Measurements from ENCODE around the gene NKAIN2. TPM values are rescaled to one million over a fixed set of nuclear protein-coding genes. Genes with fewer than 3 reads are reported as not detected.

Gene NKAIN2
- total RNA-seq, 4 donors from 2014 or later = 0.11 to 1.0 (median 0.94) TPM; not detected in 1

- Histone ChIP-seq H3K4me1 (no peaks in the 10 kb centered on the region), H3K36me3 (no peaks in the 10 kb centered on the region), H3K9me3 (no peaks in the 10 kb centered on the region), H3K27ac (no peak overlapping the region), H3K27me3 (no peaks in the 10 kb centered on the region), H3K4me3 (replicated peaks in 1 of 3) (no peak overlapping the region)
- DNase-seq = no peak
- intact Hi-C loops (cut with DNase I) = no loop called here
- TF ChIP-seq POLR2A (IDR thresholded peaks at IDR 0.05) = no peak
- TF ChIP-seq, protein P1, sequence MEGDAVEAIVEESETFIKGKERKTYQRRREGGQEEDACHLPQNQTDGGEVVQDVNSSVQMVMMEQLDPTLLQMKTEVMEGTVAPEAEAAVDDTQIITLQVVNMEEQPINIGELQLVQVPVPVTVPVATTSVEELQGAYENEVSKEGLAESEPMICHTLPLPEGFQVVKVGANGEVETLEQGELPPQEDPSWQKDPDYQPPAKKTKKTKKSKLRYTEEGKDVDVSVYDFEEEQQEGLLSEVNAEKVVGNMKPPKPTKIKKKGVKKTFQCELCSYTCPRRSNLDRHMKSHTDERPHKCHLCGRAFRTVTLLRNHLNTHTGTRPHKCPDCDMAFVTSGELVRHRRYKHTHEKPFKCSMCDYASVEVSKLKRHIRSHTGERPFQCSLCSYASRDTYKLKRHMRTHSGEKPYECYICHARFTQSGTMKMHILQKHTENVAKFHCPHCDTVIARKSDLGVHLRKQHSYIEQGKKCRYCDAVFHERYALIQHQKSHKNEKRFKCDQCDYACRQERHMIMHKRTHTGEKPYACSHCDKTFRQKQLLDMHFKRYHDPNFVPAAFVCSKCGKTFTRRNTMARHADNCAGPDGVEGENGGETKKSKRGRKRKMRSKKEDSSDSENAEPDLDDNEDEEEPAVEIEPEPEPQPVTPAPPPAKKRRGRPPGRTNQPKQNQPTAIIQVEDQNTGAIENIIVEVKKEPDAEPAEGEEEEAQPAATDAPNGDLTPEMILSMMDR (IDR thresholded peaks at IDR 0.05) = no peak
- 77 to 87% methylated on average over 2 of the region's 2 CpGs for WGBS, 2 donors
These were observed 19.3 kb upstream of the NKAIN2 start for GRCh38 chr6:123784330-123784729.

DNA sequence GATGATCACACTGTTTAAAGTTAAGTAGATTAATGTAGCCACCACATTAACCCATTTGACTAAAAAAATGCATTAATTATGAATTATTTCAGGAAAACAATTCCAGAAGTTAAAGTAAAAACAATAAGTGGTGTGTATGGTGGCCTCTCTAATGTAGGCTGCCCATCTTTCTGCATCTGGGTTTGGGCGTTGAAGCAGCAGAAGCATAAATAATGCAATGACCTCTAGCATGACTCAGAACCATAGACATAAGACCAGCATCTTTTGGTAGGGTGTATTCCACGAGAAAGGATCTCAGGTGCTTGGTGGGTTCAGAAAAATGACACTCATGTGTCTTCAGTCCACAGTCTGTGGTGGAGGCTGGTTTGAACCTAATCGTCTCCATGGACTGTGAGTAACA is 18.6 kb upstream of the NKAIN2 start:
- H3K36me3 ChIP-seq = no peaks in the 10 kb centered on the region
- intact Hi-C loops (cut with DNase I) = no loop called here
- no peak for TF ChIP-seq POLR2A (IDR thresholded peaks at IDR 0.05)
- 89 to 91% methylated on average over 3 of the region's 3 CpGs for whole genome bisulfite sequencing, 2 donors
- H3K4me1 ChIP-seq = no peaks in the 10 kb centered on the region
- no peaks in the 10 kb centered on the region for H3K9me3 ChIP-seq
- no peak overlapping the region for H3K27ac ChIP-seq
- no peaks in the 10 kb centered on the region for H3K27me3 ChIP-seq
- H3K4me3 ChIP-seq (replicated peaks in 1 of 3) = no peak overlapping the region
- no peak for DNase-seq

- H3K27ac ChIP-seq = no peak overlapping the region
- no peak for TF ChIP-seq POLR2A (IDR thresholded peaks at IDR 0.05)
- TF ChIP-seq, protein P1 (IDR thresholded peaks at IDR 0.05) = no peak
- no peak overlapping the region for H3K4me3 ChIP-seq (replicated peaks in 1 of 3)
- no peaks in the 10 kb centered on the region for H3K36me3 ChIP-seq
- H3K4me1 ChIP-seq = no peaks in the 10 kb centered on the region
- DNase-seq = no peak
- intact Hi-C loops (cut with DNase I) = no loop called here
- H3K9me3 ChIP-seq = no peaks in the 10 kb centered on the region
- WGBS, 2 donors = 80 to 92% methylated on average over 1 of the region's 1 CpG
- no peaks in the 10 kb centered on the region for H3K27me3 ChIP-seq
These were observed 15.3 kb upstream of the NKAIN2 start for GRCh38 chr6:123788319-123788718.

DNA sequence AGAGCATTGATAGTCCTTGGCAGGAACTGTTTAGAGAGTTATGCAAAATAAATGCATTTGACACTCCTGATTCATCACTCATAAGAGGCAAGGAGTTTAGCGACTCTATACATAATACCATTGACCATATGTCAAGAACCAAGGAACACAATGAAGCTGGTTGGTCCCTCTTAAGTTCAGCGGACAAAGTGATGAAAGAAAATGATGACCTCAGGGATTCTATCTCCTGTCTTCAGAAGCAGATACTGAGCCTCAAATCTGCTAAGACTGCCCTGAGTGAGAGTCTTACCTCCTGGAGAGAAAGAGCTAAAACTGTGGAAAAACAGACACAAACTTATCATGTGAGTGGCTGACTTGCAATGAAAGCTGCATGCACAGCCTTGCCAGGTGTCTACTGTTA is 9.5 kb upstream of the NKAIN2 start:
- intact Hi-C loops (cut with DNase I) = no loop called here
- Histone ChIP-seq H3K27ac (no peak overlapping the region), H3K9me3 (no peaks in the 10 kb centered on the region), H3K36me3 (no peaks in the 10 kb centered on the region), H3K4me1 (no peaks in the 10 kb centered on the region), H3K4me3 (replicated peaks in 1 of 3) (no peak overlapping the region), H3K27me3 (no peaks in the 10 kb centered on the region)
- no peak for DNase-seq
- 93 to 94% methylated on average over 2 of the region's 2 CpGs for WGBS, 2 donors
- TF ChIP-seq, protein P1 (IDR thresholded peaks at IDR 0.05) = no peak
- TF ChIP-seq POLR2A (IDR thresholded peaks at IDR 0.05) = no peak

DNA sequence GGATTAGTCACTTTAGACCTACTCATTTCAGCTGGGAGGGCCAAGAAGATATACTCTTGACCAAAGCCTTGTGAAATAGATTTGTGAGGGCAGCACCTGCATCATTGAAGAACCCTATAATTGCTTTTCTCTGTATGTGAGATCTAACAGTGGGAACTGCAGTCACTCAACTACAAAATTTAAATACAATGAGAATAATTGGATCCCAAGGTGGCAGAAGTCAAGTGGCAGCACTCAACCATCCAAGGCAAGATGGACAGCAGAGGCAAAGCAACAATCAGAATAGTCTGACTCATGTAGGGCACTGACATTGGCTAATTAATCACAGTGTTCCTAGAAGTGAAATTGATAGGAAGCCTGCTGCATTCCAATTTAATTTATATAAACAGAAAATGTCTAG is 8.9 kb upstream of the NKAIN2 start:
- H3K36me3 ChIP-seq = no peaks in the 10 kb centered on the region
- H3K27me3 ChIP-seq = no peaks in the 10 kb centered on the region
- H3K9me3 ChIP-seq = no peaks in the 10 kb centered on the region
- H3K4me3 ChIP-seq (replicated peaks in 1 of 3) = no peak overlapping the region
- no peak for TF ChIP-seq POLR2A (IDR thresholded peaks at IDR 0.05)
- TF ChIP-seq, protein P1 (IDR thresholded peaks at IDR 0.05) = no peak
- no peak overlapping the region for H3K27ac ChIP-seq
- no peaks in the 10 kb centered on the region for H3K4me1 ChIP-seq
- no peak for DNase-seq
- intact Hi-C loops (cut with DNase I) = no loop called here

DNA sequence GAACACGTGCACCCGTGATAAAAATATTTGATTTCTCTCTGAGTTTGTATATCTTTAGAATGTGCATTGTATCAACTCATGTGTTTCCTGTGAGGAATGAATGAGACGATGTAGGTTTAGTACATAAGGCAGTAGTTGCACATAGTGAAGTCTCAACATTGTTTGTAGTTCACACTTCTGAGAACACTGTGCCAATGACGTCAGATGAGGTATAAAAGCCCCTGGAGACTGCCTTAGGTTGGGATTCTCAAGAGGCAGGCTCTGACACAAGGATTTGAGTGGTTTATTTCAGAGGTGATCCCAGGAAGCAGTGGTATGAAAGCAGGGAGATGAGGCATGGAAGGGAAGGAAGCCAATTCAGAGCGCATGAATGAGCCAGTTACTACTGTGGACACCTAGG is 2.6 kb upstream of the NKAIN2 start:
- TF ChIP-seq, protein P1 (IDR thresholded peaks at IDR 0.05) = no peak
- no peak for TF ChIP-seq POLR2A (IDR thresholded peaks at IDR 0.05)
- intact Hi-C loops (cut with DNase I) = no loop called here
- H3K27ac ChIP-seq = no peak overlapping the region
- WGBS, 2 donors = 68 to 75% methylated on average over 5 of the region's 5 CpGs
- no peaks in the 10 kb centered on the region for H3K9me3 ChIP-seq
- H3K27me3 ChIP-seq = no peaks in the 10 kb centered on the region
- H3K4me3 ChIP-seq (replicated peaks in 1 of 3) = no peak overlapping the region
- no peak for DNase-seq
- no peaks in the 10 kb centered on the region for H3K4me1 ChIP-seq
- H3K36me3 ChIP-seq = no peaks in the 10 kb centered on the region

All from thyroid gland (tissue), 4 donors.